Amygdala (tissue), 56 donors: Measurements from ENCODE around the gene BAD.
"Not testable (repeated sequence)": the region's sequence is repeated elsewhere in the genome, so short reads cannot be mapped to it uniquely, and the experiment has no call there.

Source experiments
- DNase-seq, 56 donors: peaks; one replicate each; lab custom pipeline; 2025; lab: John Stamatoyannopoulos, UW

The BAD gene

GRCh38 chr11:64247729-64248531 is 36.5 kb downstream of the BAD start:
- DNase-seq: peak in 1 of 56 donors; percentile 84

- DNase-seq: peak in 53 of 56 donors; percentile 36 to 90 (median 73)
Measured at GRCh38 chr11:64246871-64247728, 37.4 kb downstream of the BAD start, which contains the start of gene PPP1R14B. Gene PPP1R14B, minus strand, starts transcription at chr11:64246943. Its CDS starts 270 bp downstream, at chr11:64246673.

GRCh38 chr11:64246621-64246870 is 37.9 kb downstream of the BAD start:
- not testable (repeated sequence) for DNase-seq

- DNase-seq: peak in 18 of 56 donors; percentile 11 to 55 (median 36)
Measured at GRCh38 chr11:64245797-64246620, 38.5 kb downstream of the BAD start.

GRCh38 chr11:64245401-64245796 is 39.1 kb downstream of the BAD start:
- DNase-seq: peak in 24 of 56 donors; percentile 16 to 64 (median 40)

- peak in 1 of 56 donors; percentile 14 for DNase-seq
Measured at GRCh38 chr11:64244966-64245365, 39.5 kb downstream of the BAD start.

GRCh38 chr11:64244107-64244506 is 40.4 kb downstream of the BAD start:
- no peak for DNase-seq

GRCh38 chr11:64243236-64243854 is 41.1 kb downstream of the BAD start:
- no peak for DNase-seq

- DNase-seq: peak in 1 of 56 donors; percentile 48
Measured at GRCh38 chr11:64241491-64242374, 42.7 kb downstream of the BAD start.

- peak; percentile 94 to 100 (median 99) for DNase-seq
Measured at GRCh38 chr11:64241241-64241490, 43.3 kb downstream of the BAD start.

GRCh38 chr11:64240435-64241240 is 43.8 kb downstream of the BAD start, which contains the start of gene FKBP2:
Gene FKBP2, plus strand, starts transcription at chr11:64241095. Its CDS starts 1,293 bp downstream, at chr11:64242388.
- peak; percentile 88 to 100 (median 97) for DNase-seq

GRCh38 chr11:64239662-64240434 is 44.6 kb downstream of the BAD start:
- DNase-seq: peak in 2 of 56 donors; percentile 44 to 60

- no peak for DNase-seq
Measured at GRCh38 chr11:64238999-64239398, 45.5 kb downstream of the BAD start.

GRCh38 chr11:64238076-64238475 is 46.4 kb downstream of the BAD start:
- no peak for DNase-seq

- no peak for DNase-seq
Measured at GRCh38 chr11:64237484-64237951, 46.9 kb downstream of the BAD start.

- DNase-seq: no peak
Measured at GRCh38 chr11:64235437-64236161, 48.9 kb downstream of the BAD start.
